ENCODE results near the gene TMEM80. TPM values are rescaled to one million over a fixed set of nuclear protein-coding genes. Genes with fewer than 3 reads are reported as not detected.
A peak's percentile ranks its signal among the peaks of the same experiment; 100 is the strongest.

The TMEM80 gene
- total RNA-seq, 1 experiment from 2014 or later: 10.8 TPM

DNA sequence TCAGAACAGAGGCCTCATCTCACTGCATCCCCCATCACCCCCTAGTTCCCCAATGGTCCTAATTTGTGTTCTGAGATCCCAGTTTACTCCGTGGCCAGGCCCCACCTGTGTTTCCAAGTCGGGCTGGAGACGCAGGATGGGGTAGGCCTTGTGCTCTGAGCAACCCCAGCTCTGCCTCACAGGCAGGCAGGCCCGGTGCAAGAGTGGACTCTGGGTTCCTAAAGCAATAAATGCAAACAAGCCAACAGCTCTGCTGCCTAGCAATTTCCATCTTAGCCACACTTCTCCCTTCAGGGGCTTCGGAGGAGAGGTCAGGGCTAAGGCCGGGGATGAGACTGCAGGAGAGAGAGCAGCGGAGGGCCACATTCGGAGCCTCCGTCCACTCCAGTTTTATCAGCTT lies 7.9 kb downstream of the TMEM80 start:
- no peak overlapping the region for H3K27ac ChIP-seq (ENCODE audit: low read length)

GRCh38 chr11:704228-704674 lies 8.6 kb downstream of the TMEM80 start:
- no peak overlapping the region for H2AFZ ChIP-seq (ENCODE audit: low read length)
- no TSS peak for BruUV-seq (replicated peaks)
- peak overlapping the region; percentile 70 for H3K27ac ChIP-seq (ENCODE audit: low read length)
- no peak for TF ChIP-seq EZH2phosphoT487 (IDR thresholded peaks at IDR 0.05; ENCODE audit: borderline replicate concordance, low read length)
- TF ChIP-seq EZH2 (IDR thresholded peaks at IDR 0.05; ENCODE audit: low read length, unreplicated experiment): no peak
- TF ChIP-seq CTCF (conservative IDR thresholded peaks at IDR 0.05; ENCODE audit: low read depth, low read length): no peak
- H3K9me3 ChIP-seq (ENCODE audit: low read length): no peaks in the 10 kb centered on the region
- H3K27me3 ChIP-seq (ENCODE audit: low read length): no peaks in the 10 kb centered on the region
- peak overlapping the region; percentile 94 for H3K4me2 ChIP-seq (ENCODE audit: low read length)
- H3K79me2 ChIP-seq (ENCODE audit: low read length): peaks cover 37% of the 10 kb centered on the region
- no peaks in the 10 kb centered on the region; the same call in 1 of the 2 replicates for H4K20me1 ChIP-seq (ENCODE audit: low read length)
- H3K9me2 ChIP-seq (replicated peaks; ENCODE audit: low read length): no peaks in the 10 kb centered on the region
- ATAC-seq (no peak), DNase-seq (no peak)
- no peaks in the 10 kb centered on the region for H3F3A ChIP-seq (ENCODE audit: low read length, unreplicated experiment)
- H3K36me3 ChIP-seq (ENCODE audit: low read depth, low read length): no peaks in the 10 kb centered on the region; the same call in 1 of the 2 replicates
- no peak overlapping the region for H3K9ac ChIP-seq (ENCODE audit: low read length)
- H3K4me1 ChIP-seq (ENCODE audit: insufficient read depth, low read length): peaks cover 42% of the 10 kb centered on the region
- intact Hi-C loops (cut with micrococcal nuclease): no loop called here
- ChIA-PET POLR2A (ENCODE audit: unreplicated experiment) (interaction anchor here (0.5 kb wide), 2 partner anchors 10 to 12 kb away, joined by 3 to 12 read pairs; no protein-coding TSS in a partner anchor), CTCF (interaction anchor here (1.0 kb wide), 1 partner anchor 24 kb away, joined by 4 read pairs; no protein-coding TSS in a partner anchor)
- H3K4me3 ChIP-seq (ENCODE audit: low read length): no peak overlapping the region

More for the DNA sequence above, 7.9 kb downstream of the TMEM80 start:
- intact Hi-C loops (cut with micrococcal nuclease): no loop called here
- H3K9ac ChIP-seq (ENCODE audit: low read length): no peak overlapping the region
- peaks cover 40% of the 10 kb centered on the region for H3K79me2 ChIP-seq (ENCODE audit: low read length)
- H3K27me3 ChIP-seq (ENCODE audit: low read length): no peaks in the 10 kb centered on the region
- POLR2A ChIA-PET (ENCODE audit: unreplicated experiment): no interaction called here
- no peaks in the 10 kb centered on the region for H3F3A ChIP-seq (ENCODE audit: low read length, unreplicated experiment)
- no peak for DNase-seq
- no peak overlapping the region for H3K4me3 ChIP-seq (ENCODE audit: low read length)
- TF ChIP-seq CTCF (conservative IDR thresholded peaks at IDR 0.05; ENCODE audit: low read depth, low read length): no peak
- TF ChIP-seq EZH2 (IDR thresholded peaks at IDR 0.05; ENCODE audit: low read length, unreplicated experiment): no peak
- no peak overlapping the region for H2AFZ ChIP-seq (ENCODE audit: low read length)
- CTCF ChIA-PET: interaction anchor here (0.5 kb wide), 1 partner anchor 41 kb away, joined by 3 read pairs; no protein-coding TSS in a partner anchor
- no peaks in the 10 kb centered on the region for H3K9me2 ChIP-seq (replicated peaks; ENCODE audit: low read length)
- no peak for ATAC-seq
- no peak overlapping the region for H3K4me2 ChIP-seq (ENCODE audit: low read length)
- peaks cover 42% of the 10 kb centered on the region for H3K4me1 ChIP-seq (ENCODE audit: insufficient read depth, low read length)
- no peaks in the 10 kb centered on the region for H3K9me3 ChIP-seq (ENCODE audit: low read length)
- BruUV-seq (replicated peaks): TSS peak; percentile 24
- no peaks in the 10 kb centered on the region; the same call in 1 of the 2 replicates for H3K36me3 ChIP-seq (ENCODE audit: low read depth, low read length)
- no peaks in the 10 kb centered on the region; the same call in 1 of the 2 replicates for H4K20me1 ChIP-seq (ENCODE audit: low read length)

All from PC-3 (cell line).